ENCODE results near the gene MAP3K3. TPM values are rescaled to one million over a fixed set of nuclear protein-coding genes. Genes with fewer than 3 reads are reported as not detected.

MAP3K3 gene
- total RNA-seq, 3 donors from 2014 or later (not counting 1 experiment from before 2014, with no cell fraction given) = 82.0 to 89.2 (median 88.5) TPM

DNA sequence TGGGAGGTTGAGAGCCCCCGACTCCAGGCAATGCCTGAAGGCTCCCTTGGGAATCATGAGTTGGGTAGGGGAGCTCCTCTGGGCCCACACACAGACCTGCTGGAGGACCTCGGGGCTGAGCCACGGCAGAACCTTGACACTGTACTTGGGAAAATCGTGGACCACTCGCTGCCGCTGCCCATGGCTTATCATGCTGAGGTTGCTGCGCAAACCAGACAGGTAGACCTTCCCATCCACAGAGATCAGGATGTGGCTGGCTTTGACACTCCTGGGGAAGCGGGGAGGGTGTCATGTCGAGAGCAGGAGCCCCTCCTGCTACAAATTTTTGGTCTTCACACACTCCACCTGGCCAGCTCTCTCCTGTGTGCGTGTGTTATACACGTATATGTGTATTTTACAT lies 84.9 kb downstream of the MAP3K3 start:
- Mint-ChIP-seq H3K9me3 (no peaks in the 10 kb centered on the region), H3K27me3 (ENCODE audit: low read depth in 2 of 2) (no peaks in the 10 kb centered on the region), H3K4me3 (peak overlapping the region; percentile 74), H3K27ac (peak overlapping the region; percentile 92 to 97), H3K4me1 (peaks cover 67 to 68% of the 10 kb centered on the region in 2 donors), H3K36me3 (no peaks in the 10 kb centered on the region)
- Histone ChIP-seq H3K36me3 (ENCODE audit: control insufficient read depth, insufficient read depth, low read length) (peaks cover 20% of the 10 kb centered on the region), H3K9me3 (ENCODE audit: control insufficient read depth, insufficient read depth, low read length) (no peaks in the 10 kb centered on the region), H3K4me1 (ENCODE audit: control insufficient read depth, insufficient read depth, low read length) (peaks cover 81% of the 10 kb centered on the region), H3K4me3 (ENCODE audit: low read length) (no peak overlapping the region), H3K27me3 (ENCODE audit: control insufficient read depth, insufficient read depth, low read length) (no peaks in the 10 kb centered on the region), H3K27ac (ENCODE audit: low read length) (peak overlapping the region; percentile 69)
- DNase-seq = peak in 1 of 2 donors; percentile 67
- WGBS (ENCODE audit: insufficient coverage) = 40% methylated on average over 9 of the region's 11 CpGs
- intact Hi-C loops (cut with micrococcal nuclease) = loop anchor here (5.0 kb wide), 1 partner anchor 280 kb away; no protein-coding TSS in a partner anchor
- ATAC-seq = peak in 2 of 3 donors; percentile 14 to 24
- no peak for TF ChIP-seq CTCF (IDR thresholded peaks at IDR 0.05)

- Mint-ChIP-seq H3K27me3 (ENCODE audit: low read depth in 2 of 2) (no peaks in the 10 kb centered on the region), H3K4me3 (peak overlapping the region; percentile 29), H3K36me3 (no peaks in the 10 kb centered on the region), H3K27ac (peak overlapping the region; percentile 84 to 97), H3K9me3 (no peaks in the 10 kb centered on the region), H3K4me1 (peaks cover 48% of the 10 kb centered on the region in 2 donors)
- Histone ChIP-seq H3K9me3 (ENCODE audit: control insufficient read depth, insufficient read depth, low read length) (no peaks in the 10 kb centered on the region), H3K27ac (ENCODE audit: low read length) (peak overlapping the region; percentile 8), H3K4me1 (ENCODE audit: control insufficient read depth, insufficient read depth, low read length) (peaks cover 62% of the 10 kb centered on the region), H3K4me3 (ENCODE audit: low read length) (no peak overlapping the region), H3K36me3 (ENCODE audit: control insufficient read depth, insufficient read depth, low read length) (peaks cover 27% of the 10 kb centered on the region), H3K27me3 (ENCODE audit: control insufficient read depth, insufficient read depth, low read length) (no peaks in the 10 kb centered on the region)
- ATAC-seq (peak in 1 of 3 donors; percentile 63), DNase-seq (no peak)
- TF ChIP-seq CTCF (IDR thresholded peaks at IDR 0.05) = no peak
- WGBS (ENCODE audit: insufficient coverage) = 95% methylated on average over 6 of the region's 6 CpGs
- intact Hi-C loops (cut with micrococcal nuclease) = loop anchor here (5.0 kb wide), 1 partner anchor 282 kb away; no protein-coding TSS in a partner anchor
These were observed 86.9 kb downstream of the MAP3K3 start for GRCh38 chr17:63709110-63709509.

- TF ChIP-seq CTCF (IDR thresholded peaks at IDR 0.05) = no peak
- intact Hi-C loops (cut with micrococcal nuclease) = no loop called here
- Mint-ChIP-seq H3K4me1 (peaks cover 13 to 14% of the 10 kb centered on the region in 2 donors), H3K4me3 (no peak overlapping the region), H3K9me3 (no peaks in the 10 kb centered on the region), H3K27ac (no peak overlapping the region), H3K36me3 (no peaks in the 10 kb centered on the region), H3K27me3 (ENCODE audit: low read depth in 2 of 2) (no peaks in the 10 kb centered on the region)
- H3K4me3 ChIP-seq (ENCODE audit: low read length) = no peak overlapping the region
- DNase-seq (no peak), ATAC-seq (no peak)
- H3K27me3 ChIP-seq (ENCODE audit: control insufficient read depth, insufficient read depth, low read length) = no peaks in the 10 kb centered on the region
- peaks cover 27% of the 10 kb centered on the region for H3K36me3 ChIP-seq (ENCODE audit: control insufficient read depth, insufficient read depth, low read length)
- peaks cover 10% of the 10 kb centered on the region for H3K4me1 ChIP-seq (ENCODE audit: control insufficient read depth, insufficient read depth, low read length)
- 95% methylated on average over 9 of the region's 10 CpGs for WGBS (ENCODE audit: insufficient coverage)
- no peaks in the 10 kb centered on the region for H3K9me3 ChIP-seq (ENCODE audit: control insufficient read depth, insufficient read depth, low read length)
- H3K27ac ChIP-seq (ENCODE audit: low read length) = no peak overlapping the region
These were observed 92.5 kb downstream of the MAP3K3 start for GRCh38 chr17:63714550-63715277.
